Skeletal muscle tissue (tissue), 4 donors: ENCODE measurements around the gene C5AR1. TPM values are rescaled to one million over a fixed set of nuclear protein-coding genes. Genes with fewer than 3 reads are reported as not detected.

ENCODE experiments used
- H3K27ac ChIP-seq: one replicate; pipeline ENCODE4 v1.7.0; 2013; ENCODE audit warnings: mild to moderate bottlenecking, low read depth, low read length, inconsistent platforms
- H3K27me3 ChIP-seq, 3 donors: one replicate each; pipeline ENCODE4 v1.7.0; 2013; ENCODE audit warnings: low read length in 3 of 3; ENCODE audit not compliant: control insufficient read depth in 3 of 3, insufficient read depth in 3 of 3
- H3K36me3 ChIP-seq, 3 donors: one replicate each; pipeline ENCODE4 v1.7.0; 2013; ENCODE audit warnings: low read length in 3 of 3; ENCODE audit not compliant: control insufficient read depth in 3 of 3, insufficient read depth in 3 of 3
- H3K4me1 ChIP-seq, 3 donors: one replicate each; pipeline ENCODE4 v1.7.0; 2013; ENCODE audit warnings: low read length in 3 of 3, mild to moderate bottlenecking in 3 of 3; ENCODE audit not compliant: control insufficient read depth in 3 of 3, insufficient read depth in 3 of 3
- H3K4me3 ChIP-seq, 3 donors: one replicate each; pipeline ENCODE4 v1.7.0; 2013; ENCODE audit warnings: low read length in 3 of 3
- H3K9ac ChIP-seq, 3 donors: one replicate each; pipeline ENCODE4 v1.7.0; 2013; ENCODE audit warnings: low read length in 3 of 3, mild to moderate bottlenecking in 3 of 3, moderate library complexity in 2 of 3, low read depth in 1 of 3
- H3K9me3 ChIP-seq, 3 donors: one replicate each; pipeline ENCODE4 v1.7.0; 2013; ENCODE audit warnings: low read length in 3 of 3; ENCODE audit not compliant: control insufficient read depth in 3 of 3
- total RNA-seq: library from RNA; depleted of rRNA; stranded (reverse); fragments of >200 nt; gene quantifications from one replicate; pipeline ENCODE4 v1.2.3, GENCODE V29; 2014
- donor health status: Osteomylitis.

The C5AR1 gene
- total RNA-seq, 1 donor from 2014 or later, result 1.0 TPM

- Histone ChIP-seq H3K9ac (no peak overlapping the region), H3K27ac (no peak overlapping the region), H3K9me3 (no peaks in the 10 kb centered on the region), H3K36me3 (no peaks in the 10 kb centered on the region), H3K27me3 (peaks cover 7 to 35% (median 9%) of the 10 kb centered on the region in 3 donors), H3K4me3 (no peak overlapping the region), H3K4me1 (no peaks in the 10 kb centered on the region)
These were observed 2.8 kb downstream of the C5AR1 start for GRCh38 chr19:47312366-47313006.

GRCh38 chr19:47313754-47314295 lies 4.2 kb downstream of the C5AR1 start:
- H3K27ac ChIP-seq, result no peak overlapping the region
- H3K9me3 ChIP-seq, result no peaks in the 10 kb centered on the region
- H3K27me3 ChIP-seq, result peaks cover 9 to 42% (median 10%) of the 10 kb centered on the region in 3 donors
- no peak overlapping the region for H3K4me3 ChIP-seq
- no peak overlapping the region for H3K9ac ChIP-seq
- no peaks in the 10 kb centered on the region for H3K36me3 ChIP-seq
- no peaks in the 10 kb centered on the region for H3K4me1 ChIP-seq

- H3K36me3 ChIP-seq, result no peaks in the 10 kb centered on the region
- no peak overlapping the region for H3K9ac ChIP-seq
- H3K27me3 ChIP-seq, result peaks cover 15 to 42% (median 17%) of the 10 kb centered on the region in 3 donors
- H3K4me3 ChIP-seq, result no peak overlapping the region
- H3K4me1 ChIP-seq, result no peaks in the 10 kb centered on the region
- peak overlapping the region; percentile 36 for H3K27ac ChIP-seq
- H3K9me3 ChIP-seq, result no peaks in the 10 kb centered on the region
These were observed 5.6 kb downstream of the C5AR1 start for GRCh38 chr19:47315125-47315821.

GRCh38 chr19:47316513-47316912 lies 6.9 kb downstream of the C5AR1 start:
- Histone ChIP-seq H3K27me3 (peaks cover 11 to 40% (median 16%) of the 10 kb centered on the region in 3 donors), H3K9ac (no peak overlapping the region), H3K4me3 (no peak overlapping the region), H3K9me3 (no peaks in the 10 kb centered on the region), H3K36me3 (no peaks in the 10 kb centered on the region), H3K4me1 (no peaks in the 10 kb centered on the region), H3K27ac (no peak overlapping the region)

GRCh38 chr19:47319923-47320871 lies 10.5 kb downstream of the C5AR1 start:
- Histone ChIP-seq H3K27me3 (peaks cover 11 to 38% (median 22%) of the 10 kb centered on the region in 3 donors), H3K9ac (no peak overlapping the region), H3K4me1 (no peaks in the 10 kb centered on the region), H3K4me3 (no peak overlapping the region), H3K27ac (no peak overlapping the region), H3K9me3 (no peaks in the 10 kb centered on the region), H3K36me3 (no peaks in the 10 kb centered on the region)

GRCh38 chr19:47321630-47322029 lies 12.0 kb downstream of the C5AR1 start:
- H3K4me3 ChIP-seq, result no peak overlapping the region
- H3K27ac ChIP-seq, result no peak overlapping the region
- peaks cover 11 to 37% (median 19%) of the 10 kb centered on the region in 3 donors for H3K27me3 ChIP-seq
- H3K9me3 ChIP-seq, result no peaks in the 10 kb centered on the region
- no peaks in the 10 kb centered on the region for H3K36me3 ChIP-seq
- H3K4me1 ChIP-seq, result no peaks in the 10 kb centered on the region
- no peak overlapping the region for H3K9ac ChIP-seq

- Histone ChIP-seq H3K27me3 (peaks cover 11 to 37% (median 19%) of the 10 kb centered on the region in 3 donors), H3K4me1 (no peaks in the 10 kb centered on the region), H3K27ac (no peak overlapping the region), H3K4me3 (no peak overlapping the region), H3K9me3 (no peaks in the 10 kb centered on the region), H3K36me3 (no peaks in the 10 kb centered on the region), H3K9ac (no peak overlapping the region)
These were observed 12.4 kb downstream of the C5AR1 start for GRCh38 chr19:47322058-47322457.

GRCh38 chr19:47323409-47323808 lies 13.7 kb downstream of the C5AR1 start:
- H3K4me3 ChIP-seq, result no peak overlapping the region
- no peak overlapping the region for H3K27ac ChIP-seq
- H3K36me3 ChIP-seq, result no peaks in the 10 kb centered on the region
- H3K27me3 ChIP-seq, result peaks cover 11 to 33% (median 18%) of the 10 kb centered on the region in 3 donors
- no peaks in the 10 kb centered on the region for H3K4me1 ChIP-seq
- no peak overlapping the region for H3K9ac ChIP-seq
- no peaks in the 10 kb centered on the region for H3K9me3 ChIP-seq

- no peaks in the 10 kb centered on the region for H3K36me3 ChIP-seq
- no peaks in the 10 kb centered on the region for H3K9me3 ChIP-seq
- H3K4me1 ChIP-seq, result no peaks in the 10 kb centered on the region
- H3K9ac ChIP-seq, result peak overlapping the region in 1 of 3 donors; percentile 45
- peak overlapping the region; percentile 72 for H3K27ac ChIP-seq
- peaks cover 11 to 31% (median 17%) of the 10 kb centered on the region in 3 donors for H3K27me3 ChIP-seq
- no peak overlapping the region for H3K4me3 ChIP-seq
These were observed 14.2 kb downstream of the C5AR1 start for GRCh38 chr19:47323872-47324271.
